Neural progenitor cell (in vitro differentiated cells): Measurements from ENCODE around the gene MT1G. TPM values are rescaled to one million over a fixed set of nuclear protein-coding genes. Genes with fewer than 3 reads are reported as not detected.
"Not testable (repeated sequence)": the region's sequence is repeated elsewhere in the genome, so short reads cannot be mapped to it uniquely, and the experiment has no call there.

ENCODE experiments used
- DNase-seq: peaks from one replicate; pipeline ENCODE4 v3.0.0-alpha.2; 2016; ENCODE audit warnings: low spot score
- H2AFZ ChIP-seq: fragments of 200-600 bp; sonication (generic); replicated peaks from 2 replicates; pipeline ENCODE4 v1.6.1; 2016; ENCODE audit warnings: antibody characterized with exemption
- H3F3A ChIP-seq: fragments of 200-600 bp; sonication (generic); 2 replicates; pipeline ENCODE4 v1.6.1; 2016; ENCODE audit warnings: antibody characterized with exemption, low read depth
- H3K27ac ChIP-seq: fragments of 200-600 bp; sonication (generic); 2 replicates; pipeline ENCODE4 v1.5.1; 2016; ENCODE audit warnings: mild to moderate bottlenecking
- H3K27me3 ChIP-seq: fragments of 200-600 bp; sonication (generic); 2 replicates; pipeline ENCODE4 v1.6.1; 2016; ENCODE audit warnings: mild to moderate bottlenecking, moderate library complexity
- H3K36me3 ChIP-seq: fragments of 200-600 bp; sonication (generic); 2 replicates; pipeline ENCODE4 v1.5.1; 2016
- H3K4me1 ChIP-seq: fragments of 200-600 bp; sonication (generic); 2 replicates; pipeline ENCODE4 v1.6.1; 2016; ENCODE audit warnings: mixed run types
- H3K4me2 ChIP-seq: fragments of 200-600 bp; sonication (generic); 2 replicates; pipeline ENCODE4 v1.6.1; 2016
- H3K4me3 ChIP-seq: fragments of 200-600 bp; sonication (generic); 2 replicates; pipeline ENCODE4 v1.5.1; 2016
- H3K79me2 ChIP-seq: fragments of 200-600 bp; sonication (generic); 2 replicates; pipeline ENCODE4 v1.6.1; 2016; ENCODE audit warnings: low read depth
- H3K9ac ChIP-seq: fragments of 200-600 bp; sonication (generic); 2 replicates; pipeline ENCODE4 v1.6.1; 2016
- H3K9me3 ChIP-seq: fragments of 200-600 bp; sonication (generic); 2 replicates; pipeline ENCODE4 v1.5.1; 2016; ENCODE audit warnings: low read depth
- H4K20me1 ChIP-seq: fragments of 200-600 bp; sonication (generic); 2 replicates; pipeline ENCODE4 v1.6.1; 2016; ENCODE audit warnings: low read depth
- H3K27ac Mint-ChIP-seq: 3 replicates; pipeline ENCODE4 v1.8.0; 2021; ENCODE audit warnings: mixed read lengths
- H3K27me3 Mint-ChIP-seq: 2 replicates; pipeline ENCODE4 v1.8.0; 2022; ENCODE audit warnings: low read depth, mild to moderate bottlenecking, inconsistent platforms, moderate library complexity, mixed read lengths; ENCODE audit not compliant: insufficient read depth
- H3K36me3 Mint-ChIP-seq: 3 replicates; pipeline ENCODE4 v1.8.0; 2021; ENCODE audit warnings: mixed read lengths
- H3K4me1 Mint-ChIP-seq: 3 replicates; pipeline ENCODE4 v1.8.0; 2021; ENCODE audit warnings: mixed read lengths
- H3K4me3 Mint-ChIP-seq: 3 replicates; pipeline ENCODE4 v1.8.0; 2021; ENCODE audit warnings: mild to moderate bottlenecking, moderate library complexity, mixed read lengths
- H3K9me3 Mint-ChIP-seq: 3 replicates; pipeline ENCODE4 v1.8.0; 2020; ENCODE audit warnings: mixed read lengths
- CTCF ChIP-seq: fragments of 200-600 bp; sonication (generic); IDR thresholded peaks from 2 replicates; pipeline ENCODE4 v1.5.1; 2017; ENCODE audit warnings: antibody characterized with exemption, mild to moderate bottlenecking
- EZH2 ChIP-seq: fragments of 200-600 bp; sonication (generic); IDR thresholded peaks from 2 replicates; pipeline ENCODE4 v1.6.1; 2017; ENCODE audit warnings: antibody characterized with exemption, mild to moderate bottlenecking, moderate library complexity
- EZH2phosphoT487 ChIP-seq: fragments of 200-600 bp; sonication (generic); IDR thresholded peaks from 2 replicates; pipeline ENCODE4 v1.6.1; 2017; ENCODE audit warnings: antibody characterized with exemption
- total RNA-seq: library from RNA; depleted of rRNA; stranded (reverse); fragments of >200 nt; gene quantifications from 2 replicates; pipeline ENCODE4 v1.2.3, GENCODE V29; 2015; ENCODE audit warnings: low replicate concordance

The MT1G gene
- total RNA-seq = 2.6 TPM in 1 of 2 replicates, not detected in the other

GRCh38 chr16:56667581-56668571 is at the start of gene MT1G:
Gene MT1G, minus strand, starts transcription at chr16:56668065. Its CDS starts 72 bp downstream, at chr16:56667993.
- Histone ChIP-seq H2AFZ (no peak within 1 kb of the TSS), H3K4me2 (peak within 1 kb of the TSS; percentile 39), H3K9me3 (no peaks in the 10 kb centered on the region), H3F3A (no peaks in the 10 kb centered on the region), H3K27me3 (peaks cover 100% of the 10 kb centered on the region), H4K20me1 (peaks cover 32% of the 10 kb centered on the region), H3K4me3 (no peak within 1 kb of the TSS), H3K4me1 (peaks cover 9% of the 10 kb centered on the region), H3K36me3 (no peaks in the 10 kb centered on the region), H3K27ac (no peak within 1 kb of the TSS), H3K9ac (no peak within 1 kb of the TSS), H3K79me2 (no peaks in the 10 kb centered on the region)
- Mint-ChIP-seq H3K36me3 (no peaks in the 10 kb centered on the region), H3K27me3 (peaks cover 82% of the 10 kb centered on the region), H3K4me3 (no peak within 1 kb of the TSS), H3K27ac (peak within 1 kb of the TSS; percentile 25), H3K9me3 (peaks cover 2% of the 10 kb centered on the region), H3K4me1 (peaks cover 3% of the 10 kb centered on the region)
- peak; percentile 69 for TF ChIP-seq EZH2phosphoT487
- TF ChIP-seq CTCF = no peak
- peak; percentile 68 for TF ChIP-seq EZH2
- DNase-seq = no peak

GRCh38 chr16:56717532-56717931 is 49.7 kb upstream of the MT1G start:
- H3K27ac Mint-ChIP-seq, H3K9me3 ChIP-seq, H3K36me3 ChIP-seq, H3K4me3 ChIP-seq, H3K36me3 Mint-ChIP-seq, H3K27me3 Mint-ChIP-seq, H3K9ac ChIP-seq, H3F3A ChIP-seq, H3K9me3 Mint-ChIP-seq, H4K20me1 ChIP-seq, DNase-seq, H3K79me2 ChIP-seq, H3K4me1 ChIP-seq, H3K4me3 Mint-ChIP-seq, H3K4me2 ChIP-seq, H3K27ac ChIP-seq, H3K4me1 Mint-ChIP-seq, H2AFZ ChIP-seq: not testable (repeated sequence)
- peaks cover 27% of the 10 kb centered on the region for H3K27me3 ChIP-seq

GRCh38 chr16:56716761-56717160 is 48.9 kb upstream of the MT1G start:
- Histone ChIP-seq H3K4me3 (no peak overlapping the region), H3K9ac (no peak overlapping the region), H3K36me3 (no peaks in the 10 kb centered on the region), H3K4me2 (no peak overlapping the region), H3K27me3 (peaks cover 20% of the 10 kb centered on the region), H3K27ac (no peak overlapping the region), H3K4me1 (no peaks in the 10 kb centered on the region), H2AFZ (no peak overlapping the region), H3F3A (no peaks in the 10 kb centered on the region), H4K20me1 (no peaks in the 10 kb centered on the region), H3K9me3 (no peaks in the 10 kb centered on the region), H3K79me2 (no peaks in the 10 kb centered on the region)
- no peaks in the 10 kb centered on the region for H3K4me1 Mint-ChIP-seq
- H3K27me3 Mint-ChIP-seq = peaks cover 5% of the 10 kb centered on the region
- H3K36me3 Mint-ChIP-seq = no peaks in the 10 kb centered on the region
- TF ChIP-seq EZH2 = no peak
- TF ChIP-seq CTCF = no peak
- no peak for TF ChIP-seq EZH2phosphoT487
- H3K9me3 Mint-ChIP-seq = no peaks in the 10 kb centered on the region
- H3K27ac Mint-ChIP-seq = no peak overlapping the region
- no peak for DNase-seq
- H3K4me3 Mint-ChIP-seq = no peak overlapping the region

GRCh38 chr16:56715126-56715525 is 47.3 kb upstream of the MT1G start:
- no peaks in the 10 kb centered on the region for H3K4me1 Mint-ChIP-seq
- Histone ChIP-seq H3F3A (no peaks in the 10 kb centered on the region), H3K9me3 (no peaks in the 10 kb centered on the region), H2AFZ (no peak overlapping the region), H3K4me3 (no peak overlapping the region), H3K27me3 (peaks cover 5% of the 10 kb centered on the region), H3K79me2 (no peaks in the 10 kb centered on the region), H3K36me3 (no peaks in the 10 kb centered on the region), H4K20me1 (no peaks in the 10 kb centered on the region), H3K4me2 (no peak overlapping the region), H3K9ac (no peak overlapping the region), H3K4me1 (no peaks in the 10 kb centered on the region), H3K27ac (no peak overlapping the region)
- TF ChIP-seq EZH2 = no peak
- no peak for TF ChIP-seq EZH2phosphoT487
- TF ChIP-seq CTCF = no peak
- no peak overlapping the region for H3K27ac Mint-ChIP-seq
- H3K27me3 Mint-ChIP-seq = peaks cover 11% of the 10 kb centered on the region
- H3K9me3 Mint-ChIP-seq = no peaks in the 10 kb centered on the region
- H3K4me3 Mint-ChIP-seq = no peak overlapping the region
- no peaks in the 10 kb centered on the region for H3K36me3 Mint-ChIP-seq
- no peak for DNase-seq
